CD4-positive, alpha-beta T cell (primary cell): ENCODE measurements around the gene ICE2. TPM values are rescaled to one million over a fixed set of nuclear protein-coding genes. Genes with fewer than 3 reads are reported as not detected.

Source experiments
- ATAC-seq: fragments of 200-7000 bp; cut with Tn5 transposase; one replicate; pipeline ENCODE4 v1.10.0; 2022; ENCODE audit warnings: mild to moderate bottlenecking; ENCODE audit not compliant: poor library complexity
- CTCF ChIA-PET: fragments of 350-600 bp; sonication (Branson Sonifier 250); formaldehyde crosslinking; loops from one replicate; lab custom pipeline; 2021; ENCODE audit warnings: antibody characterized with exemption, inconsistent platforms; lab: Charles Lee
- POLR2A ChIA-PET: fragments of 350-600 bp; sonication (Branson Sonifier 250); formaldehyde crosslinking; loops from one replicate; lab custom pipeline; 2021; ENCODE audit warnings: antibody characterized with exemption, inconsistent platforms; lab: Charles Lee
- DNase-seq, 14 experiments: peaks; one replicate each; pipeline ENCODE4 v3.0.0-alpha.2; 2013 to 2020; ENCODE audit warnings: mixed read lengths in 2 of 14
- H3K27ac ChIP-seq, 2 donors: one replicate each; pipeline versions ENCODE4 v1.5.1 to v1.7.0; 2013; ENCODE audit warnings: low read length in 2 of 2, low read depth in 1 of 2, mild to moderate bottlenecking in 1 of 2
- H3K27me3 ChIP-seq, 2 experiments: 1 replicate in 1 of 2; 2 replicates in 1 of 2; pipeline versions ENCODE4 v1.6.1 to v1.7.0; 2013; ENCODE audit warnings: low read length in 2 of 2, control low read depth in 1 of 2, mild to moderate bottlenecking in 1 of 2, moderate library complexity in 1 of 2; ENCODE audit not compliant: insufficient read depth in 2 of 2, control insufficient read depth in 1 of 2
- H3K36me3 ChIP-seq: one replicate; pipeline ENCODE4 v1.6.1; 2013; ENCODE audit warnings: low read length, control low read depth; ENCODE audit not compliant: insufficient read depth
- H3K4me1 ChIP-seq: one replicate; pipeline ENCODE4 v1.6.1; 2013; ENCODE audit warnings: low read length, control low read depth; ENCODE audit not compliant: insufficient read depth
- H3K4me3 ChIP-seq: one replicate; pipeline ENCODE4 v1.5.1; 2013; ENCODE audit warnings: mild to moderate bottlenecking, low read length, moderate library complexity
- H3K9me3 ChIP-seq, 2 experiments: 1 replicate in 1 of 2; 2 replicates in 1 of 2; pipeline versions ENCODE4 v1.6.1 to v1.7.0; 2013; ENCODE audit warnings: low read length in 2 of 2, mild to moderate bottlenecking in 2 of 2, control low read depth in 1 of 2, moderate library complexity in 1 of 2; ENCODE audit not compliant: control insufficient read depth in 1 of 2, insufficient read depth in 1 of 2
- H3K27ac Mint-ChIP-seq: one replicate; pipeline ENCODE4 v1.8.0; 2020; ENCODE audit warnings: mixed read lengths
- H3K27me3 Mint-ChIP-seq: one replicate; pipeline ENCODE4 v1.8.0; 2021; ENCODE audit warnings: mixed read lengths
- H3K36me3 Mint-ChIP-seq: one replicate; pipeline ENCODE4 v1.8.0; 2021; ENCODE audit warnings: low read depth, mixed read lengths
- H3K4me1 Mint-ChIP-seq: one replicate; pipeline ENCODE4 v1.8.0; 2021; ENCODE audit warnings: low read depth, mixed read lengths
- H3K4me3 Mint-ChIP-seq: one replicate; pipeline ENCODE4 v1.8.0; 2020; ENCODE audit warnings: mild to moderate bottlenecking, mixed read lengths
- H3K9me3 Mint-ChIP-seq: one replicate; pipeline ENCODE4 v1.8.0; 2020; ENCODE audit warnings: mixed read lengths
- intact Hi-C, 2 experiments: fragments of 100-400 bp; cut with DNase I in 1 of 2; cut with micrococcal nuclease in 1 of 2; formaldehyde crosslinking; loops; one replicate each; pipeline versions ENCODE4 v1.15.1 to v1.9.0; 2023 to 2025; cut with DNase I, micrococcal nuclease
- polyA plus RNA-seq, 2 donors: library from polyadenylated mRNA; unstranded; fragments of 120-200 nt; gene quantifications; one replicate each; pipeline ENCODE4 v1.2.1, GENCODE V29; 2013
- total RNA-seq, 174 experiments: library from RNA in 2 of 174; stranded (reverse) in 2 of 174; gene quantifications; one replicate each; pipeline ENCODE4 v1.2.3 and lab custom pipeline; 2021 to 2026
- TF ChIP-seq, protein P1 (sequence below): fragments of 200-600 bp; IDR thresholded peaks from one replicate; pipeline ENCODE4 v1.8.0; 2022; ENCODE audit warnings: antibody characterized with exemption, mild to moderate bottlenecking

The ICE2 gene, protein sequence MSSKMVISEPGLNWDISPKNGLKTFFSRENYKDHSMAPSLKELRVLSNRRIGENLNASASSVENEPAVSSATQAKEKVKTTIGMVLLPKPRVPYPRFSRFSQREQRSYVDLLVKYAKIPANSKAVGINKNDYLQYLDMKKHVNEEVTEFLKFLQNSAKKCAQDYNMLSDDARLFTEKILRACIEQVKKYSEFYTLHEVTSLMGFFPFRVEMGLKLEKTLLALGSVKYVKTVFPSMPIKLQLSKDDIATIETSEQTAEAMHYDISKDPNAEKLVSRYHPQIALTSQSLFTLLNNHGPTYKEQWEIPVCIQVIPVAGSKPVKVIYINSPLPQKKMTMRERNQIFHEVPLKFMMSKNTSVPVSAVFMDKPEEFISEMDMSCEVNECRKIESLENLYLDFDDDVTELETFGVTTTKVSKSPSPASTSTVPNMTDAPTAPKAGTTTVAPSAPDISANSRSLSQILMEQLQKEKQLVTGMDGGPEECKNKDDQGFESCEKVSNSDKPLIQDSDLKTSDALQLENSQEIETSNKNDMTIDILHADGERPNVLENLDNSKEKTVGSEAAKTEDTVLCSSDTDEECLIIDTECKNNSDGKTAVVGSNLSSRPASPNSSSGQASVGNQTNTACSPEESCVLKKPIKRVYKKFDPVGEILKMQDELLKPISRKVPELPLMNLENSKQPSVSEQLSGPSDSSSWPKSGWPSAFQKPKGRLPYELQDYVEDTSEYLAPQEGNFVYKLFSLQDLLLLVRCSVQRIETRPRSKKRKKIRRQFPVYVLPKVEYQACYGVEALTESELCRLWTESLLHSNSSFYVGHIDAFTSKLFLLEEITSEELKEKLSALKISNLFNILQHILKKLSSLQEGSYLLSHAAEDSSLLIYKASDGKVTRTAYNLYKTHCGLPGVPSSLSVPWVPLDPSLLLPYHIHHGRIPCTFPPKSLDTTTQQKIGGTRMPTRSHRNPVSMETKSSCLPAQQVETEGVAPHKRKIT
- total RNA-seq (10 to 100 TPM; 20.4 to 23.4 TPM), total RNA-seq (lab: John Stamatoyannopoulos, UW) (57.6 to 135 (median 99.5) reads per million in 172 experiments)
- 35.2 TPM for polyA plus RNA-seq (2013, experiment 1 of 2)
- polyA plus RNA-seq (2013, experiment 2 of 2), result 42.3 TPM

DNA sequence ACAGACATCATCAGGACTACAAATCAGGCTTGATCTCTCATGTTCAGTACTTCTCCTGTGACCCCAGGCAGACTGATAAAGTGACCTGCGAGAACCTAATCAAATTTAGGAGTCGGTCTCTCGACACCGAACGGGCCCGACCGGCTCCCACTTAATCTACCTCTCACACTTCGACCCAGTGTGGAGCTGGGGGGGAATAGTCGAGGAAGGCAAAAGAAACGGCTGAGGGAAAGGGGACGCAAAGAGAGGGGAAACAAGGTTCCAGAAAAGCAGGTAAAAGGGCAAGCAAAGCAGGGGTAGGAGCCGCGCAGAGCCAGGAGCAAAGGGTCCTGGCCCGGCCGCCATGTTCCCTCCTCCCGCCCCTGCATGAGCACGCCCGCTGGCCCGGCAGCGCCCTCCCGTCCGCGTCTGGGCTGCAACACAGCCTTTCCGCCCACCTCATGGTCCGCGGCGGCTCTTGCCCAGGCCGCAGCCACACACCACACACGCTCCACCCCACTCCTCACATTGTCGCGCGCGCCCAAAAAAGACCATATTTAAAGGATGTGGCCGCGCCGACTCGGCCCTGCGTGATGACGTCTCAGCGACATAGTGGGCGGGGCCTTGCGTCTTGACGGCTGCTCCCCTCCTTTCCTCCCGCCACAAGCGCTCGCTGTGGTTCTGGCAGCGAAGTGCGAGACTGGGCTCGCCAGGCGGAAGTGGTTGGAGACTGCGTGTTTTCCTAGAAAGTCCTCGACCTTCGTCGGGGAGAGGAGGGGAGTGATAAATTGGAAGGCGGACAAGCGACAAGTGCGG, at the start of gene ICE2:
Gene ICE2 (minus strand): TSS at position 577 of the 795 bp plus-strand sequence. CDS start 1,165 bp downstream, outside the sequence.
- Mint-ChIP-seq H3K36me3 (peaks cover 42% of the 10 kb centered on the region), H3K4me3 (peak within 1 kb of the TSS; percentile 98), H3K9me3 (no peaks in the 10 kb centered on the region), H3K4me1 (peaks cover 68% of the 10 kb centered on the region), H3K27ac (peak within 1 kb of the TSS; percentile 99), H3K27me3 (no peaks in the 10 kb centered on the region)
- ATAC-seq (peak; percentile 90), DNase-seq (peak; percentile 89 to 98 (median 94))
- H3K4me3 ChIP-seq, result peak within 1 kb of the TSS; percentile 92
- TF ChIP-seq, protein P1, sequence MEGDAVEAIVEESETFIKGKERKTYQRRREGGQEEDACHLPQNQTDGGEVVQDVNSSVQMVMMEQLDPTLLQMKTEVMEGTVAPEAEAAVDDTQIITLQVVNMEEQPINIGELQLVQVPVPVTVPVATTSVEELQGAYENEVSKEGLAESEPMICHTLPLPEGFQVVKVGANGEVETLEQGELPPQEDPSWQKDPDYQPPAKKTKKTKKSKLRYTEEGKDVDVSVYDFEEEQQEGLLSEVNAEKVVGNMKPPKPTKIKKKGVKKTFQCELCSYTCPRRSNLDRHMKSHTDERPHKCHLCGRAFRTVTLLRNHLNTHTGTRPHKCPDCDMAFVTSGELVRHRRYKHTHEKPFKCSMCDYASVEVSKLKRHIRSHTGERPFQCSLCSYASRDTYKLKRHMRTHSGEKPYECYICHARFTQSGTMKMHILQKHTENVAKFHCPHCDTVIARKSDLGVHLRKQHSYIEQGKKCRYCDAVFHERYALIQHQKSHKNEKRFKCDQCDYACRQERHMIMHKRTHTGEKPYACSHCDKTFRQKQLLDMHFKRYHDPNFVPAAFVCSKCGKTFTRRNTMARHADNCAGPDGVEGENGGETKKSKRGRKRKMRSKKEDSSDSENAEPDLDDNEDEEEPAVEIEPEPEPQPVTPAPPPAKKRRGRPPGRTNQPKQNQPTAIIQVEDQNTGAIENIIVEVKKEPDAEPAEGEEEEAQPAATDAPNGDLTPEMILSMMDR, result no peak
- CTCF ChIA-PET, result interaction anchor here (0.9 to 1.7 kb wide), 3 partner anchors 24 to 438 kb away, joined by 3 to 8 read pairs (median 3); no protein-coding TSS in a partner anchor
- peak within 1 kb of the TSS; percentile 86 to 92 for H3K27ac ChIP-seq
- intact Hi-C loops, result loop anchor here (1.0 to 5.0 kb wide), 4 partner anchors 78 to 789 kb away; partner anchors contain the start of gene BNIP2 (in 1 of the 2)
- POLR2A ChIA-PET, result interaction anchor here (0.8 to 2.4 kb wide), 10 partner anchors 11 to 789 kb away, joined by 4 to 25 read pairs (median 6); partner anchors contain the start of genes ANXA2 and BNIP2
- no peaks in the 10 kb centered on the region for H3K27me3 ChIP-seq
- peaks cover 26% of the 10 kb centered on the region for H3K4me1 ChIP-seq
- H3K9me3 ChIP-seq, result no peaks in the 10 kb centered on the region
- peaks cover 22% of the 10 kb centered on the region for H3K36me3 ChIP-seq

DNA sequence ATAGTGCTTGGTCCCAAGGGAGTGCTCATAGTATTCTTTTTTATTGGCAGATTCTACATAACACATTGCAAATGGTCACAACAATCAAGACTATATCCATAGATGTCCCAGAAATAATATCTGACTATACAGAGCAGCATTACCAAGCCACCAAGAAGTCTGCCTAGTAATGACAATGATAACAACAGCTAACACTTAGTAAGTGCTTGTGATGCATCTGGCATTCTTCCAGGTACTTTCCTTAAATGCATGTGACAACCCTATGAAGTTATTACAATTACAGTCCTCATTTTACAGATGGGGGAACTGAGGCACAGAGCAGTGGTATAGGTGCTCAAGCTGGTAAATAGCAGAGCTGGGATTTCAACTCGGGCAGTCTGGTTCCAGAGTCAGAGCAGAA, 49.6 kb upstream of the ICE2 start:
- H3K4me1 ChIP-seq, result peaks cover 35% of the 10 kb centered on the region
- H3K27ac Mint-ChIP-seq, result peak overlapping the region; percentile 87
- H3K9me3 Mint-ChIP-seq, result no peaks in the 10 kb centered on the region
- peaks cover 66% of the 10 kb centered on the region for H3K36me3 ChIP-seq
- H3K27me3 Mint-ChIP-seq, result no peaks in the 10 kb centered on the region
- H3K27ac ChIP-seq, result peak overlapping the region; percentile 59 to 68
- ChIA-PET POLR2A (interaction anchor here (1.0 to 1.5 kb wide), 5 partner anchors 17 to 316 kb away, joined by 3 to 6 read pairs (median 3); no protein-coding TSS in a partner anchor), CTCF (interaction anchor here (0.9 to 1.5 kb wide), 4 partner anchors 11 to 57 kb away, joined by 3 to 6 read pairs (median 3); no protein-coding TSS in a partner anchor)
- H3K4me3 Mint-ChIP-seq, result peak overlapping the region; percentile 16
- DNase-seq, result peak in 3 of 14 experiments; percentile 75 to 88 (median 88)
- intact Hi-C loops, result loop anchor here in 1 of 2 experiments (5.0 kb wide), 1 partner anchor 44 kb away; no protein-coding TSS in a partner anchor
- H3K4me3 ChIP-seq, result no peak overlapping the region
- H3K36me3 Mint-ChIP-seq, result peaks cover 78% of the 10 kb centered on the region
- H3K27me3 ChIP-seq, result no peaks in the 10 kb centered on the region
- no peaks in the 10 kb centered on the region for H3K9me3 ChIP-seq
- peak; percentile 78 for ATAC-seq
- H3K4me1 Mint-ChIP-seq, result peaks cover 96% of the 10 kb centered on the region
- TF ChIP-seq, protein P1, result no peak
